Glutamatergic neuron (in vitro differentiated cells): Measurements from ENCODE around the gene GMIP. TPM values are rescaled to one million over a fixed set of nuclear protein-coding genes. Genes with fewer than 3 reads are reported as not detected.

Experiments used
- DNase-seq: peaks from one replicate; pipeline ENCODE4 v3.0.0; 2022
- H3K27ac Mint-ChIP-seq: one replicate; pipeline ENCODE4 v1.8.0; 2020; ENCODE audit warnings: mild to moderate bottlenecking, mixed read lengths, inconsistent platforms; ENCODE audit not compliant: unreplicated experiment
- H3K27me3 Mint-ChIP-seq: one replicate; pipeline ENCODE4 v1.8.0; 2020; ENCODE audit warnings: mild to moderate bottlenecking, moderate library complexity, mixed read lengths, inconsistent platforms; ENCODE audit not compliant: unreplicated experiment
- H3K36me3 Mint-ChIP-seq: one replicate; pipeline ENCODE4 v1.8.0; 2020; ENCODE audit warnings: mild to moderate bottlenecking, mixed read lengths, inconsistent platforms; ENCODE audit not compliant: unreplicated experiment
- H3K4me1 Mint-ChIP-seq: one replicate; pipeline ENCODE4 v1.8.0; 2020; ENCODE audit warnings: mild to moderate bottlenecking, low read depth, mixed read lengths, inconsistent platforms; ENCODE audit not compliant: unreplicated experiment
- H3K4me3 Mint-ChIP-seq: one replicate; pipeline ENCODE4 v1.8.0; 2020; ENCODE audit warnings: mild to moderate bottlenecking, mixed read lengths, inconsistent platforms; ENCODE audit not compliant: unreplicated experiment
- H3K9me3 Mint-ChIP-seq: one replicate; pipeline ENCODE4 v1.8.0; 2020; ENCODE audit warnings: mild to moderate bottlenecking, moderate library complexity, mixed read lengths, inconsistent platforms; ENCODE audit not compliant: unreplicated experiment
- CTCF ChIP-seq: fragments of 200-600 bp; sonication (generic); IDR thresholded peaks from one replicate; pipeline ENCODE4 v1.5.0; 2021; ENCODE audit not compliant: partially characterized antibody, unreplicated experiment
- total RNA-seq: library from RNA; stranded (reverse); fragmentation: NEBNext Ultra II Directional; extraction: Animal tissue kit (Norgen Biotek cat#: 25700); gene quantifications from one replicate; pipeline ENCODE4 v1.2.1, GENCODE V29; 2021; ENCODE audit not compliant: unreplicated experiment

The GMIP gene
- total RNA-seq, 1 donor from 2014 or later = 204 TPM

- no peak for DNase-seq
- Mint-ChIP-seq H3K27me3 (peaks cover 12% of the 10 kb centered on the region), H3K4me1 (peaks cover 7% of the 10 kb centered on the region), H3K36me3 (no peaks in the 10 kb centered on the region), H3K27ac (peak overlapping the region; percentile 38), H3K9me3 (peaks cover 7% of the 10 kb centered on the region), H3K4me3 (no peak overlapping the region)
- TF ChIP-seq CTCF = no peak
These were observed 13.3 kb upstream of the GMIP start for GRCh38 chr19:19656451-19657396.

GRCh38 chr19:19655641-19656343 is 12.3 kb upstream of the GMIP start:
- no peaks in the 10 kb centered on the region for H3K4me1 Mint-ChIP-seq
- no peak for DNase-seq
- no peak for TF ChIP-seq CTCF
- H3K27me3 Mint-ChIP-seq = peaks cover 6% of the 10 kb centered on the region
- H3K27ac Mint-ChIP-seq = no peak overlapping the region
- peaks cover 7% of the 10 kb centered on the region for H3K9me3 Mint-ChIP-seq
- no peaks in the 10 kb centered on the region for H3K36me3 Mint-ChIP-seq
- H3K4me3 Mint-ChIP-seq = no peak overlapping the region

GRCh38 chr19:19655051-19655594 is 11.7 kb upstream of the GMIP start:
- H3K36me3 Mint-ChIP-seq = no peaks in the 10 kb centered on the region
- H3K4me1 Mint-ChIP-seq = no peaks in the 10 kb centered on the region
- peaks cover 6% of the 10 kb centered on the region for H3K27me3 Mint-ChIP-seq
- no peak for TF ChIP-seq CTCF
- no peak overlapping the region for H3K27ac Mint-ChIP-seq
- DNase-seq = no peak
- H3K4me3 Mint-ChIP-seq = no peak overlapping the region
- peaks cover 7% of the 10 kb centered on the region for H3K9me3 Mint-ChIP-seq

GRCh38 chr19:19654441-19654840 is 11.0 kb upstream of the GMIP start:
- DNase-seq = no peak
- Mint-ChIP-seq H3K9me3 (peaks cover 7% of the 10 kb centered on the region), H3K27me3 (peaks cover 6% of the 10 kb centered on the region), H3K4me1 (no peaks in the 10 kb centered on the region), H3K27ac (no peak overlapping the region), H3K4me3 (no peak overlapping the region), H3K36me3 (no peaks in the 10 kb centered on the region)
- TF ChIP-seq CTCF = no peak
